Mesothelial cell of epicardium (in vitro differentiated cells): ENCODE measurements around the gene MAPRE3. TPM values are rescaled to one million over a fixed set of nuclear protein-coding genes. Genes with fewer than 3 reads are reported as not detected.

Experiments
- DNase-seq, 2 experiments: peaks; one replicate each; pipeline ENCODE4 v3.0.0; 2021; ENCODE audit warnings: low spot score in 2 of 2; ENCODE audit not compliant: unreplicated experiment in 2 of 2
- H3K27ac Mint-ChIP-seq: 2 replicates; pipeline ENCODE4 v1.8.0; 2021; ENCODE audit warnings: mixed read lengths
- H3K27me3 Mint-ChIP-seq: 2 replicates; pipeline ENCODE4 v1.8.0; 2021; ENCODE audit warnings: low read depth, mixed read lengths
- H3K36me3 Mint-ChIP-seq: 2 replicates; pipeline ENCODE4 v1.8.0; 2021; ENCODE audit warnings: mixed read lengths
- H3K4me1 Mint-ChIP-seq: 2 replicates; pipeline ENCODE4 v1.8.0; 2021; ENCODE audit warnings: mixed read lengths
- H3K4me3 Mint-ChIP-seq: 2 replicates; pipeline ENCODE4 v1.8.0; 2021; ENCODE audit warnings: mild to moderate bottlenecking, moderate library complexity, mixed read lengths
- H3K9me3 Mint-ChIP-seq: 2 replicates; pipeline ENCODE4 v1.8.0; 2021; ENCODE audit warnings: mixed read lengths
- total RNA-seq: library from RNA; stranded (reverse); gene quantifications from 3 replicates; pipeline ENCODE4 v1.2.1, GENCODE V29; 2021
- TF ChIP-seq, protein P1 (sequence below): fragments of 200-600 bp; sonication (generic); IDR thresholded peaks from one replicate; pipeline ENCODE4 v1.5.0; 2021; ENCODE audit warnings: antibody characterized with exemption; ENCODE audit not compliant: unreplicated experiment

The MAPRE3 gene
- total RNA-seq, 1 donor from 2014 or later, result 14.8 TPM

DNA sequence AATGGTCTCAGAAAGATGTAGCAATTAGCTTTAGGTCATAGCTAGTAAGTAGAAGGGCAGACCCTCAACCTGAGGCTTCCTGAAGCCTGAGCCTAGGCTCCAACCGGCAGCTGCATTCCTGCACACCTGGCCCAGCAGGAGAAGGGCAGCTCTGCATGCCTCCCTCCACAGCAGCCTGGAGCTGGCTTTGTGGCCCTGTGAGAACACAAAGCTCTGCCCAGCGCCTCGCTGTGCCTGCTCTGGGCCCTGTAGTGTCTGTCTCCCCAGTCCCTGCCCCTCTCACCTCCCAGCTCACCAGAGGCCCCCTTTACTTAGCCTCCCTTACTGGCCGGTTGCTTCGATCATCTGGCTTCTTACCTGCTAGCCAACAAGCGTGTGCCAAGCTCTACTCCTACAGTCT lies 69.0 kb downstream of the MAPRE3 start:
- Mint-ChIP-seq H3K9me3 (no peaks in the 10 kb centered on the region), H3K27me3 (no peaks in the 10 kb centered on the region), H3K27ac (no peak overlapping the region)

GRCh38 chr2:27039871-27040270 lies 69.4 kb downstream of the MAPRE3 start:
- TF ChIP-seq, protein P1, sequence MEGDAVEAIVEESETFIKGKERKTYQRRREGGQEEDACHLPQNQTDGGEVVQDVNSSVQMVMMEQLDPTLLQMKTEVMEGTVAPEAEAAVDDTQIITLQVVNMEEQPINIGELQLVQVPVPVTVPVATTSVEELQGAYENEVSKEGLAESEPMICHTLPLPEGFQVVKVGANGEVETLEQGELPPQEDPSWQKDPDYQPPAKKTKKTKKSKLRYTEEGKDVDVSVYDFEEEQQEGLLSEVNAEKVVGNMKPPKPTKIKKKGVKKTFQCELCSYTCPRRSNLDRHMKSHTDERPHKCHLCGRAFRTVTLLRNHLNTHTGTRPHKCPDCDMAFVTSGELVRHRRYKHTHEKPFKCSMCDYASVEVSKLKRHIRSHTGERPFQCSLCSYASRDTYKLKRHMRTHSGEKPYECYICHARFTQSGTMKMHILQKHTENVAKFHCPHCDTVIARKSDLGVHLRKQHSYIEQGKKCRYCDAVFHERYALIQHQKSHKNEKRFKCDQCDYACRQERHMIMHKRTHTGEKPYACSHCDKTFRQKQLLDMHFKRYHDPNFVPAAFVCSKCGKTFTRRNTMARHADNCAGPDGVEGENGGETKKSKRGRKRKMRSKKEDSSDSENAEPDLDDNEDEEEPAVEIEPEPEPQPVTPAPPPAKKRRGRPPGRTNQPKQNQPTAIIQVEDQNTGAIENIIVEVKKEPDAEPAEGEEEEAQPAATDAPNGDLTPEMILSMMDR, result no peak
- peaks cover 3% of the 10 kb centered on the region for H3K4me1 Mint-ChIP-seq
- H3K4me3 Mint-ChIP-seq, result no peak overlapping the region
- H3K36me3 Mint-ChIP-seq, result peaks cover 13% of the 10 kb centered on the region
- no peak overlapping the region for H3K27ac Mint-ChIP-seq
- no peaks in the 10 kb centered on the region for H3K9me3 Mint-ChIP-seq
- no peak for DNase-seq
- H3K27me3 Mint-ChIP-seq, result no peaks in the 10 kb centered on the region

More for the DNA sequence above, 69.0 kb downstream of the MAPRE3 start:
- Mint-ChIP-seq H3K4me1 (peaks cover 4% of the 10 kb centered on the region), H3K36me3 (peaks cover 13% of the 10 kb centered on the region), H3K4me3 (no peak overlapping the region)
- DNase-seq, result no peak
- TF ChIP-seq, protein P1, result no peak

DNA sequence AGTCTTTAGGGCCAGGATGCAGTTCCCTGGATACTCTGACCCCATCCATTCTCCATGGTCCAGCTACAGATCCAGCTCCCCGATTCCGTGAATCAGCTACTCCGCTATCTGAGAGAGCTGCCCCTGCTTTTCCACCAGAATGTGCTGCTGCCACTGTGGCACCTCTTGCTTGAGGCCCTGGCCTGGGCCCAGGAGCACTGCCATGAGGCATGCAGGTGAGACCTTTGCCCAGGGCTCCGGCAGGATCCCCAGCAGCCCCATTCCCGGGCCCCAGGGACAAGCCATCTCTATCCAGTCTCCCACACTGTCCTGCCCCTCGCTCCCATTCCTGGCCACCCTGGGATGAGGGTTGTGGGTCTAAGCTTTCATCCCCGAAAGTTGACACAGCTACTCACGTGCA lies 69.8 kb downstream of the MAPRE3 start:
- Mint-ChIP-seq H3K4me3 (no peak overlapping the region), H3K27me3 (no peaks in the 10 kb centered on the region), H3K4me1 (no peaks in the 10 kb centered on the region), H3K27ac (no peak overlapping the region), H3K36me3 (peaks cover 11% of the 10 kb centered on the region), H3K9me3 (no peaks in the 10 kb centered on the region)
- no peak for DNase-seq
- TF ChIP-seq, protein P1, result no peak

GRCh38 chr2:27041752-27042151 lies 71.3 kb downstream of the MAPRE3 start:
- TF ChIP-seq, protein P1, result no peak
- DNase-seq, result no peak
- H3K4me3 Mint-ChIP-seq, result no peak overlapping the region
- no peaks in the 10 kb centered on the region for H3K27me3 Mint-ChIP-seq
- peaks cover 6% of the 10 kb centered on the region for H3K36me3 Mint-ChIP-seq
- no peaks in the 10 kb centered on the region for H3K4me1 Mint-ChIP-seq
- H3K9me3 Mint-ChIP-seq, result no peaks in the 10 kb centered on the region
- no peak overlapping the region for H3K27ac Mint-ChIP-seq

- no peaks in the 10 kb centered on the region for H3K27me3 Mint-ChIP-seq
- TF ChIP-seq, protein P1, result no peak
- peaks cover 6% of the 10 kb centered on the region for H3K36me3 Mint-ChIP-seq
- DNase-seq, result no peak
- H3K27ac Mint-ChIP-seq, result no peak overlapping the region
- no peaks in the 10 kb centered on the region for H3K4me1 Mint-ChIP-seq
- H3K9me3 Mint-ChIP-seq, result no peaks in the 10 kb centered on the region
- H3K4me3 Mint-ChIP-seq, result no peak overlapping the region
Measured at GRCh38 chr2:27042159-27042661, 71.8 kb downstream of the MAPRE3 start.
